Fibroblast of villous mesenchyme (primary cell): ENCODE measurements around the gene SFTPA1. TPM values are rescaled to one million over a fixed set of nuclear protein-coding genes. Genes with fewer than 3 reads are reported as not detected.
"Not testable (repeated sequence)": the region's sequence is repeated elsewhere in the genome, so short reads cannot be mapped to it uniquely, and the experiment has no call there.

ENCODE experiments used
- DNase-seq: peaks from one replicate; pipeline ENCODE4 v3.0.0-alpha.2; 2010; ENCODE audit warnings: low read depth
- H3K4me3 ChIP-seq: 2 replicates; pipeline ENCODE4 v1.5.1; 2011; ENCODE audit warnings: low read depth, mild to moderate bottlenecking, low read length
- total RNA-seq: library from RNA; depleted of rRNA; stranded (reverse); fragments of >200 nt; gene quantifications from 2 replicates; pipeline ENCODE4 v1.2.3, GENCODE V29; 2012
- TF ChIP-seq, protein P1 (sequence below): IDR thresholded peaks from 2 replicates; pipeline ENCODE4 v1.5.1; 2012; ENCODE audit warnings: low read depth, mild to moderate bottlenecking, low read length; ENCODE audit not compliant: insufficient read depth

Gene SFTPA1
- total RNA-seq, 1 donor, result not detected

DNA sequence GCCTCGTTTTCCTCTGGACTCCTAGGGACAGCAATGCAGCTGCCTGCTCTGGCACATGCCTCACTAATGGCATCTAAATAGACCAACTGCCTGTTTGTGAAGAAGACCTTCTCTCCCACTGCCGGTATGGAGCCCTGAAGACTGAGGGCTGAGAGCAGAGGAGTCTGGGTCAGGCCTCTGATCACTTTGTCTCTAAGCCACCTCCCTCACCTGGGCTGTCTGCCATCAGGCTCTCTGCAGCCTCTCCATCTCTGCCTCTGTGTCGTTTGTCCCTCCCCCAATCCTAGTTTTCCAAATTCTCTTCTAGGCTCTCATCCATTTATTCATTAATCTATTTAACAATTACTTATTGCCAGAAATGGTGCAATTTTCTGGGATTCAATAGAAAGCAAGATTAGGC is 15.2 kb upstream of the SFTPA1 start:
- H3K4me3 ChIP-seq, result no peak overlapping the region
- DNase-seq, result no peak
- TF ChIP-seq, protein P1, sequence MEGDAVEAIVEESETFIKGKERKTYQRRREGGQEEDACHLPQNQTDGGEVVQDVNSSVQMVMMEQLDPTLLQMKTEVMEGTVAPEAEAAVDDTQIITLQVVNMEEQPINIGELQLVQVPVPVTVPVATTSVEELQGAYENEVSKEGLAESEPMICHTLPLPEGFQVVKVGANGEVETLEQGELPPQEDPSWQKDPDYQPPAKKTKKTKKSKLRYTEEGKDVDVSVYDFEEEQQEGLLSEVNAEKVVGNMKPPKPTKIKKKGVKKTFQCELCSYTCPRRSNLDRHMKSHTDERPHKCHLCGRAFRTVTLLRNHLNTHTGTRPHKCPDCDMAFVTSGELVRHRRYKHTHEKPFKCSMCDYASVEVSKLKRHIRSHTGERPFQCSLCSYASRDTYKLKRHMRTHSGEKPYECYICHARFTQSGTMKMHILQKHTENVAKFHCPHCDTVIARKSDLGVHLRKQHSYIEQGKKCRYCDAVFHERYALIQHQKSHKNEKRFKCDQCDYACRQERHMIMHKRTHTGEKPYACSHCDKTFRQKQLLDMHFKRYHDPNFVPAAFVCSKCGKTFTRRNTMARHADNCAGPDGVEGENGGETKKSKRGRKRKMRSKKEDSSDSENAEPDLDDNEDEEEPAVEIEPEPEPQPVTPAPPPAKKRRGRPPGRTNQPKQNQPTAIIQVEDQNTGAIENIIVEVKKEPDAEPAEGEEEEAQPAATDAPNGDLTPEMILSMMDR, result no peak

GRCh38 chr10:79599644-79600043 is 11.1 kb upstream of the SFTPA1 start:
- not testable (repeated sequence) for DNase-seq, H3K4me3 ChIP-seq

DNA sequence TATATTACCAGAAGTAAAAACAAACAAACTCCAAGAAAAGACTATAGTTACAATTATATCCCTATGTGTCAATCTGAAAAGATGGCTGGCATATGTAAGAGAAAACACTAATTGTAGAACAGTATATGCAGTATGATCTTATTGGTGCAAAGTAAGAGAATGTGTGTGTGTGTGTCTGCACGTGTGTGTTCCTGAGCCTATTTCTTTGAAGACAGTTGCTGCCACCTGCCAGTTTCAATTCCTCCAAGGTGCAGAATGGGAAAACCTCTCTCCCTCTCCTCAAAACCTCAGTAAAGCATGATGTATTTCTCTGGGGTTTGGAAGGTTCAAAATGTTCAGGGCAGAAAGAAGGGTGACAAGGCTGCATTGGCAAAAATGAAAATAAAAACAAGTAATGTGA is 8.8 kb upstream of the SFTPA1 start:
- H3K4me3 ChIP-seq, result no peak overlapping the region
- TF ChIP-seq, protein P1, result no peak
- no peak for DNase-seq

DNA sequence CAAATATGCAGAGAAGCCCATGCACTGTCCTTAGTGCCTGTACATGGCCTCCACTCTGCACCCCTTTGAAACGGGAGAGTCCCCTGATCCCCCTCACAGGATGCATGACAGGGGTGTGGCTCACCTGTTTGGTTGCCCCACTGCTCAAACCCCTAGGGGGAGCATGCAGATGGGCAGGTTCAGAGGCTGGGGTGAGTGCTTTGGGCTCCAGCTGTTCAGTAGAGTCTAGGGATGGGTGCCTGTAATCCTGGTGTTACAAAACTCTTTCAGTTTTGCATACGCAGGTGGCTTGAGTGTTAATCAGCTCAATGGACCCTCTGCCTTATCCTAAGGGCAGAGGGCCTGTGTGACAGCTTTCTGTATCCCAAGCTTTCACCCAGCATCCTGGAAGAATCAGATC is 7.8 kb upstream of the SFTPA1 start:
- TF ChIP-seq, protein P1, result no peak
- DNase-seq, result no peak
- no peak overlapping the region for H3K4me3 ChIP-seq

- DNase-seq, result no peak
- H3K4me3 ChIP-seq, result no peak overlapping the region
- TF ChIP-seq, protein P1, result no peak
These were observed 6.4 kb upstream of the SFTPA1 start for GRCh38 chr10:79604294-79604693.

DNA sequence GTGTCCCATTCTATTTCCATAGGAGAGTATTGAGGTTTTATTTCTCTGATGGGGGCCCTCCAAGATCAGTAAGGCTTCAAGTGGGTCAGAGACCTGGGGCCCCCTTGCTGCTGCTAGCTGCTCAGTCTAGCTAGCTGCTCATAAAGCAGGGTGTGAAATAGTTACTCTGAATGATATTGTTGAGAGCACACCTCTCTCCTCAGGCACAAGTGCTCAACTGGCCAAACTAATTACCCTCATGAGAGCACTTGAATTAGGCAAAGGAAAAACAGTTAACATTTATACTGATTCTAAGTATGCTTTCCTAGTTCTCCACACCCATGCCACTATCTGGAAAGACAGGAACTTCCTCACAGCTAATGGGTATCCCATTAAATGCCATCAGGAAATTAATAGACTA is 5.4 kb upstream of the SFTPA1 start:
- no peak for DNase-seq
- TF ChIP-seq, protein P1, result no peak
- no peak overlapping the region for H3K4me3 ChIP-seq

- H3K4me3 ChIP-seq, result no peak overlapping the region
- TF ChIP-seq, protein P1, result peak; percentile 70
- DNase-seq, result peak; percentile 12
These were observed 2.0 kb upstream of the SFTPA1 start for GRCh38 chr10:79608505-79609375.

GRCh38 chr10:79611193-79611976 is 646 bp downstream of the SFTPA1 start:
- DNase-seq, H3K4me3 ChIP-seq: not testable (repeated sequence)
